Measurements from ENCODE around the gene LAMP2.

Gene LAMP2

DNA sequence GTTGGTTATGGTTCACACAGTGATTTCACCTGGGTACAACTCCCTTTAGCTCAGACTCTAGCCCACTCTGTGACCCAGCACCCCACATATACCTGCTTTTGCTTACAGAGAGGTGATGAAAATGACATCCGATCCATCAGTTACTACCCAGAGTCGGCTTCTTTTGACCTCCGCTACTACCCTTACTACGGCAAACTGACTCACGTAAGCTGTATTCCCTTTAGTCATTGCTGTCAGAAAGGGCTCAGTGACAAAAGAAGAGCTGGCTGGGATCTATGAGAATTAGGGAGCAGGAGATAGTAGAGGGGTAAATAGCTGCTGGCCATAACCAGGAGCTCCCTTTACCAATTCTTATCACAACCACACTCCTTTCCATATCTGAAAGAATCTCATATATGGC lies 90.5 kb downstream of the LAMP2 start:
- TF ChIP-seq, protein P1, sequence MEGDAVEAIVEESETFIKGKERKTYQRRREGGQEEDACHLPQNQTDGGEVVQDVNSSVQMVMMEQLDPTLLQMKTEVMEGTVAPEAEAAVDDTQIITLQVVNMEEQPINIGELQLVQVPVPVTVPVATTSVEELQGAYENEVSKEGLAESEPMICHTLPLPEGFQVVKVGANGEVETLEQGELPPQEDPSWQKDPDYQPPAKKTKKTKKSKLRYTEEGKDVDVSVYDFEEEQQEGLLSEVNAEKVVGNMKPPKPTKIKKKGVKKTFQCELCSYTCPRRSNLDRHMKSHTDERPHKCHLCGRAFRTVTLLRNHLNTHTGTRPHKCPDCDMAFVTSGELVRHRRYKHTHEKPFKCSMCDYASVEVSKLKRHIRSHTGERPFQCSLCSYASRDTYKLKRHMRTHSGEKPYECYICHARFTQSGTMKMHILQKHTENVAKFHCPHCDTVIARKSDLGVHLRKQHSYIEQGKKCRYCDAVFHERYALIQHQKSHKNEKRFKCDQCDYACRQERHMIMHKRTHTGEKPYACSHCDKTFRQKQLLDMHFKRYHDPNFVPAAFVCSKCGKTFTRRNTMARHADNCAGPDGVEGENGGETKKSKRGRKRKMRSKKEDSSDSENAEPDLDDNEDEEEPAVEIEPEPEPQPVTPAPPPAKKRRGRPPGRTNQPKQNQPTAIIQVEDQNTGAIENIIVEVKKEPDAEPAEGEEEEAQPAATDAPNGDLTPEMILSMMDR (conservative IDR thresholded peaks at IDR 0.05; ENCODE audit: control insufficient read depth, insufficient read depth, low read depth, low read length), result no peak
- H3K4me3 ChIP-seq (ENCODE audit: control insufficient read depth, low read depth, low read length), result no peak overlapping the region
- DNase-seq (ENCODE audit: low read depth), result no peak

Measured in fibroblast of mammary gland (primary cell).